ENCODE results near the gene TGM1.

- TF ChIP-seq CTCF (IDR thresholded peaks at IDR 0.05) (no peak), SMC3 (IDR thresholded peaks at IDR 0.05) (no peak), CHD2 (IDR thresholded peaks at IDR 0.05; ENCODE audit: low read length, partially characterized antibody) (no peak), EHMT2 (IDR thresholded peaks at IDR 0.05; ENCODE audit: low read depth) (no peak), TP53 (CRISPR knock-in tag; IDR thresholded peaks at IDR 0.05) (no peak), JUN (IDR thresholded peaks at IDR 0.05) (no peak), RAD21 (conservative IDR thresholded peaks at IDR 0.05 in 1 of 2, IDR thresholded peaks at IDR 0.05 in 1 of 2) (no peak)
- TF ChIP-seq, protein P1, sequence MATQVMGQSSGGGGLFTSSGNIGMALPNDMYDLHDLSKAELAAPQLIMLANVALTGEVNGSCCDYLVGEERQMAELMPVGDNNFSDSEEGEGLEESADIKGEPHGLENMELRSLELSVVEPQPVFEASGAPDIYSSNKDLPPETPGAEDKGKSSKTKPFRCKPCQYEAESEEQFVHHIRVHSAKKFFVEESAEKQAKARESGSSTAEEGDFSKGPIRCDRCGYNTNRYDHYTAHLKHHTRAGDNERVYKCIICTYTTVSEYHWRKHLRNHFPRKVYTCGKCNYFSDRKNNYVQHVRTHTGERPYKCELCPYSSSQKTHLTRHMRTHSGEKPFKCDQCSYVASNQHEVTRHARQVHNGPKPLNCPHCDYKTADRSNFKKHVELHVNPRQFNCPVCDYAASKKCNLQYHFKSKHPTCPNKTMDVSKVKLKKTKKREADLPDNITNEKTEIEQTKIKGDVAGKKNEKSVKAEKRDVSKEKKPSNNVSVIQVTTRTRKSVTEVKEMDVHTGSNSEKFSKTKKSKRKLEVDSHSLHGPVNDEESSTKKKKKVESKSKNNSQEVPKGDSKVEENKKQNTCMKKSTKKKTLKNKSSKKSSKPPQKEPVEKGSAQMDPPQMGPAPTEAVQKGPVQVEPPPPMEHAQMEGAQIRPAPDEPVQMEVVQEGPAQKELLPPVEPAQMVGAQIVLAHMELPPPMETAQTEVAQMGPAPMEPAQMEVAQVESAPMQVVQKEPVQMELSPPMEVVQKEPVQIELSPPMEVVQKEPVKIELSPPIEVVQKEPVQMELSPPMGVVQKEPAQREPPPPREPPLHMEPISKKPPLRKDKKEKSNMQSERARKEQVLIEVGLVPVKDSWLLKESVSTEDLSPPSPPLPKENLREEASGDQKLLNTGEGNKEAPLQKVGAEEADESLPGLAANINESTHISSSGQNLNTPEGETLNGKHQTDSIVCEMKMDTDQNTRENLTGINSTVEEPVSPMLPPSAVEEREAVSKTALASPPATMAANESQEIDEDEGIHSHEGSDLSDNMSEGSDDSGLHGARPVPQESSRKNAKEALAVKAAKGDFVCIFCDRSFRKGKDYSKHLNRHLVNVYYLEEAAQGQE (IDR thresholded peaks at IDR 0.05): no peak
These were observed 1.6 kb downstream of the TGM1 start for GRCh38 chr14:24261256-24261968.
